HepG2 (cell line): ENCODE data around the gene HDGFL2. TPM values are rescaled to one million over a fixed set of nuclear protein-coding genes. Genes with fewer than 3 reads are reported as not detected.

Source experiments
- ATAC-seq: fragments of 200-7000 bp; cut with Tn5 transposase; 3 replicates; pipeline ENCODE4 v1.9.1; 2020; ENCODE audit warnings: mild to moderate bottlenecking, moderate library complexity
- BruUV-seq: library from RNA; stranded (reverse); fragments of 400-500 nt; replicated peaks from 2 replicates; lab custom pipeline; 2021; lab: Mats Ljungman, UMichigan
- CTCF ChIA-PET: fragments of 300-600 bp; formaldehyde crosslinking; extraction: SDS; loops from one replicate; lab custom pipeline; 2021; ENCODE audit warnings: low total read pairs, inconsistent platforms, low intra/inter-chr PET ratio; lab: Yijun Ruan, JAX
- POLR2A ChIA-PET: fragments of 350-600 bp; sonication (Branson Sonifier 250); formaldehyde crosslinking; loops from one replicate; lab custom pipeline; 2020; ENCODE audit warnings: antibody characterized with exemption, inconsistent platforms; lab: Yijun Ruan, JAX
- DNase-seq: peaks from one replicate; pipeline ENCODE4 v3.0.0-alpha.2; 2015; ENCODE audit warnings: low spot score
- FAIRE-seq: peaks from 3 replicates; lab custom pipeline; 2011; peaks lifted over from hg19 to GRCh38; lab: Jason Lieb, UNC
- H2AFZ ChIP-seq: one replicate; pipeline ENCODE4 v1.6.1; 2011; ENCODE audit warnings: low read length, inconsistent platforms
- H3K27ac ChIP-seq: fragments of 300-600 bp; 3 replicates; pipeline ENCODE4 v1.8.0; 2011; ENCODE audit warnings: mixed run types, mild to moderate bottlenecking, mixed read lengths, low read length, inconsistent platforms; ENCODE audit not compliant: insufficient read depth; ENCODE audit errors: extremely low read length
- H3K27me3 ChIP-seq, 2 experiments: fragments of 200-600 bp in 1 of 2; 2 replicates in 1 of 2; 3 replicates in 1 of 2; pipeline versions ENCODE4 v1.6.0 to v1.8.0; 2011; ENCODE audit warnings: low read length in 2 of 2, mild to moderate bottlenecking in 2 of 2, moderate library complexity in 2 of 2, inconsistent platforms in 1 of 2; ENCODE audit not compliant: insufficient read depth in 2 of 2, control insufficient read depth in 1 of 2
- H3K36me3 ChIP-seq, 2 experiments: fragments of 200-600 bp in 1 of 2; replicated peaks in 1 of 2; 2 replicates in 1 of 2; 3 replicates in 1 of 2; pipeline versions ENCODE4 v1.5.1 to v1.8.0; 2011; ENCODE audit warnings: low read length in 2 of 2, inconsistent platforms in 1 of 2; ENCODE audit not compliant: insufficient read depth in 2 of 2, control insufficient read depth in 1 of 2
- H3K4me1 ChIP-seq: 2 replicates; pipeline ENCODE4 v1.5.1; 2012; ENCODE audit warnings: low read length, inconsistent platforms; ENCODE audit not compliant: insufficient read depth
- H3K4me2 ChIP-seq: 2 replicates; pipeline ENCODE4 v1.6.0; 2011; ENCODE audit warnings: low read depth, low read length, inconsistent platforms
- H3K4me3 ChIP-seq, 3 experiments: fragments of 200-600 bp in 1 of 3; sonication (generic), shearing (Covaris generic) in 1 of 3; replicated peaks in 1 of 3; 2 replicates each; pipeline ENCODE4 v1.5.1; 2011 to 2016; ENCODE audit warnings: low read length in 3 of 3, inconsistent platforms in 2 of 3, low read depth in 2 of 3, mild to moderate bottlenecking in 2 of 3, control low read depth in 1 of 3, mixed read lengths in 1 of 3; ENCODE audit not compliant: insufficient read depth in 1 of 3
- H3K79me2 ChIP-seq: one replicate; pipeline ENCODE4 v1.6.1; 2011; ENCODE audit warnings: low read length, inconsistent platforms; ENCODE audit not compliant: insufficient read depth
- H3K9ac ChIP-seq: 2 replicates; pipeline ENCODE4 v1.6.0; 2011; ENCODE audit warnings: mild to moderate bottlenecking, low read depth, low read length, inconsistent platforms; ENCODE audit not compliant: insufficient read depth
- H3K9me3 ChIP-seq: 2 replicates; pipeline ENCODE4 v1.5.1; 2012; ENCODE audit warnings: mild to moderate bottlenecking, low read length
- H4K20me1 ChIP-seq: 2 replicates; pipeline ENCODE4 v1.6.0; 2011; ENCODE audit warnings: inconsistent platforms, mild to moderate bottlenecking, low read length, moderate library complexity; ENCODE audit not compliant: insufficient read depth
- ADNP ChIP-seq: sonication (generic); formaldehyde crosslinking; IDR thresholded peaks from 2 replicates; pipeline ENCODE4 v1.4.0; 2020; ENCODE audit warnings: missing genetic modification reagents
- AFF4 ChIP-seq: sonication (generic); formaldehyde crosslinking; IDR thresholded peaks from 2 replicates; pipeline ENCODE4 v1.4.0; 2020; ENCODE audit warnings: missing genetic modification reagents
- GMEB2 ChIP-seq: IDR thresholded peaks from 2 replicates; pipeline ENCODE4 v1.6.1; 2016; ENCODE audit warnings: missing biosample characterization, missing genetic modification reagents, low read depth
- HNRNPL ChIP-seq: fragments of 200-400 bp; formaldehyde crosslinking; IDR thresholded peaks from 2 replicates; pipeline ENCODE4 v1.6.1; 2017; ENCODE audit warnings: mild to moderate bottlenecking, low read depth, low read length
- KLF9 ChIP-seq: IDR thresholded peaks from 2 replicates; pipeline ENCODE4 v1.6.1; 2016; ENCODE audit warnings: low read depth
- LBX2 ChIP-seq: sonication (generic); formaldehyde crosslinking; IDR thresholded peaks from 2 replicates; pipeline ENCODE4 v1.5.0; 2020; ENCODE audit warnings: missing genetic modification reagents, mild to moderate bottlenecking, borderline replicate concordance
- MLX ChIP-seq: IDR thresholded peaks from 2 replicates; pipeline ENCODE4 v1.6.1; 2016
- NFIC ChIP-seq: IDR thresholded peaks from 2 replicates; pipeline ENCODE4 v1.6.1; 2012; ENCODE audit warnings: mild to moderate bottlenecking, low read length, inconsistent platforms
- PAF1 ChIP-seq: IDR thresholded peaks from 2 replicates; pipeline ENCODE4 v1.6.1; 2016; ENCODE audit warnings: missing genetic modification reagents, missing compliant biosample characterization
- SNAPC5 ChIP-seq: sonication (generic); formaldehyde crosslinking; IDR thresholded peaks from 2 replicates; pipeline ENCODE4 v1.8.1; 2023; ENCODE audit warnings: mild to moderate bottlenecking, missing genetic modification reagents, borderline replicate concordance
- ZNF34 ChIP-seq: sonication (generic); formaldehyde crosslinking; IDR thresholded peaks from 2 replicates; pipeline ENCODE4 v1.4.0; 2020; ENCODE audit warnings: mild to moderate bottlenecking, missing genetic modification reagents, borderline replicate concordance
- ZNF605 ChIP-seq: sonication (generic); formaldehyde crosslinking; IDR thresholded peaks from 2 replicates; pipeline ENCODE4 v1.8.0; 2022; ENCODE audit warnings: mild to moderate bottlenecking, missing genetic modification reagents
- ZNF749 ChIP-seq: sonication (generic); formaldehyde crosslinking; IDR thresholded peaks from 2 replicates; pipeline ENCODE4 v1.8.0; 2022; ENCODE audit warnings: mild to moderate bottlenecking, missing genetic modification reagents, moderate library complexity, borderline replicate concordance
- WGBS: methylation state at CpG from one replicate; pipeline ENCODE4 v1.1.6; 2017; ENCODE audit warnings: low lambda C conversion rate; 5-methylcytosine and 5-hydroxymethylcytosine counted together
- in situ Hi-C: cut with HindIII; loops from 2 replicates; pipeline ENCODE4 v1.10.0; 2017; ENCODE audit warnings: low pct_unique_long_range_greater_than_20kb; ENCODE audit not compliant: extremely low pct_ligation_motif_present
- intact Hi-C: fragments of 100-400 bp; cut with micrococcal nuclease; formaldehyde crosslinking; loops from one replicate; pipeline ENCODE4 v1.10.0; 2022; ENCODE audit not compliant: unreplicated experiment
- polyA plus RNA-seq, 8 experiments: library from polyadenylated mRNA; depleted of rRNA in 3 of 8; stranded (reverse) in 7 of 8; unstranded in 1 of 8; fragments of >200 nt; fragmentation: Illumina TruSeq in 4 of 8; extraction: Trizol in 4 of 8; gene quantifications; 2 replicates each; pipeline versions ENCODE4 v1.2.1 to v1.2.3, GENCODE V29; 2011 to 2016; ENCODE audit warnings: low read depth in 4 of 8, missing spikeins in 1 of 8, mixed read lengths in 1 of 8; ENCODE audit not compliant: insufficient read depth in 1 of 8
- total RNA-seq, 5 experiments: library from RNA; depleted of rRNA; stranded (reverse); fragments of >200 nt; fragmentation: Illumina TruSeq; extraction: Trizol; gene quantifications; 2 replicates each; pipeline ENCODE4 v1.2.3, GENCODE V29; 2016; ENCODE audit warnings: low read depth in 1 of 5

Gene HDGFL2
- total and polyA plus RNA-seq, 2 of the 13 experiments (the other 11 are each of a cell fraction or from before 2014, with no cell fraction given), result 20.0 to 51.1 TPM

GRCh38 chr19:4423416-4424126 lies 48.5 kb upstream of the HDGFL2 start:
- no TSS peak for BruUV-seq
- Histone ChIP-seq H2AFZ (no peak overlapping the region), H3K4me1 (peaks cover 8% of the 10 kb centered on the region; the same call in 1 of the 2 replicates), H3K27me3 (no peaks in the 10 kb centered on the region), H3K9me3 (no peaks in the 10 kb centered on the region), H3K9ac (no peak overlapping the region), H3K36me3 (peaks cover 15 to 50% of the 10 kb centered on the region in 2 experiments), H3K79me2 (peaks cover 1% of the 10 kb centered on the region), H4K20me1 (no peaks in the 10 kb centered on the region), H3K4me3 (no peak overlapping the region), H3K27ac (no peak overlapping the region), H3K4me2 (no peak overlapping the region)
- intact Hi-C loops (no loop called here), in situ Hi-C loops (no loop called here)
- CTCF ChIA-PET, result no interaction called here
- ATAC-seq (no peak), FAIRE-seq (no peak), DNase-seq (no peak)
- POLR2A ChIA-PET, result interaction anchor here (1.4 kb wide), 1 partner anchor 7 kb away, joined by 6 read pairs; no protein-coding TSS in a partner anchor
- 98% methylated on average over 14 of the region's 16 CpGs for WGBS
- TF ChIP-seq ZNF34 (CRISPR knock-in tag) (no peak), PAF1 (CRISPR knock-in tag) (no peak), LBX2 (CRISPR knock-in tag) (no peak), ADNP (no peak), ZNF605 (no peak), GMEB2 (no peak), NFIC (no peak), MLX (no peak), ZNF749 (CRISPR knock-in tag) (no peak), KLF9 (CRISPR knock-in tag) (no peak), SNAPC5 (CRISPR knock-in tag) (no peak), AFF4 (no peak), HNRNPL (no peak)
